Measurements from ENCODE around the gene WDR27.

The WDR27 gene

DNA sequence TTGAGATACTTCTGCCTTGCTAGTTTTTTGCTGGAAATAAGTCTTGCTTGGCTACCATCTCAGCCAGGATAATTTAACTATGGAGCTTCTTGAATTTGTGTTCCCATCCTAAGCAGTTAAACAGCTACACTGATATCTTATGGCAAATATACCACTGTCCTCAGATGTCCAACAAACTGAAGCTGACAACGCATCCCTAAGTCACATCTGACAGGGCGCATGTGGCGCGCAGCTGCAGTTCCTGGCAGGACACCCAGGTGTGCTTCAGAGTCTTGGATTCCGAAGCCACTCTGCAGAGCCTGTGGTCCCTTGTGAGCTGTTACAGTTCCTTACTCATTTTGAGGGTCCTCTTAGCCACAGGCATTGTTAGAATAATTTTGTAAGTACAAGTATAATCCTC is 127.9 kb downstream of the WDR27 start:
- in situ Hi-C loops (cut with MboI; ENCODE audit: low sequenced_read_pairs, unreplicated experiment): no loop called here
- no peak for DNase-seq (ENCODE audit: low spot score)
- TF ChIP-seq, protein P1, sequence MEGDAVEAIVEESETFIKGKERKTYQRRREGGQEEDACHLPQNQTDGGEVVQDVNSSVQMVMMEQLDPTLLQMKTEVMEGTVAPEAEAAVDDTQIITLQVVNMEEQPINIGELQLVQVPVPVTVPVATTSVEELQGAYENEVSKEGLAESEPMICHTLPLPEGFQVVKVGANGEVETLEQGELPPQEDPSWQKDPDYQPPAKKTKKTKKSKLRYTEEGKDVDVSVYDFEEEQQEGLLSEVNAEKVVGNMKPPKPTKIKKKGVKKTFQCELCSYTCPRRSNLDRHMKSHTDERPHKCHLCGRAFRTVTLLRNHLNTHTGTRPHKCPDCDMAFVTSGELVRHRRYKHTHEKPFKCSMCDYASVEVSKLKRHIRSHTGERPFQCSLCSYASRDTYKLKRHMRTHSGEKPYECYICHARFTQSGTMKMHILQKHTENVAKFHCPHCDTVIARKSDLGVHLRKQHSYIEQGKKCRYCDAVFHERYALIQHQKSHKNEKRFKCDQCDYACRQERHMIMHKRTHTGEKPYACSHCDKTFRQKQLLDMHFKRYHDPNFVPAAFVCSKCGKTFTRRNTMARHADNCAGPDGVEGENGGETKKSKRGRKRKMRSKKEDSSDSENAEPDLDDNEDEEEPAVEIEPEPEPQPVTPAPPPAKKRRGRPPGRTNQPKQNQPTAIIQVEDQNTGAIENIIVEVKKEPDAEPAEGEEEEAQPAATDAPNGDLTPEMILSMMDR (IDR thresholded peaks at IDR 0.05; ENCODE audit: borderline replicate concordance, control extremely low read depth, extremely low read depth, insufficient read depth, missing control alignments): no peak

DNA sequence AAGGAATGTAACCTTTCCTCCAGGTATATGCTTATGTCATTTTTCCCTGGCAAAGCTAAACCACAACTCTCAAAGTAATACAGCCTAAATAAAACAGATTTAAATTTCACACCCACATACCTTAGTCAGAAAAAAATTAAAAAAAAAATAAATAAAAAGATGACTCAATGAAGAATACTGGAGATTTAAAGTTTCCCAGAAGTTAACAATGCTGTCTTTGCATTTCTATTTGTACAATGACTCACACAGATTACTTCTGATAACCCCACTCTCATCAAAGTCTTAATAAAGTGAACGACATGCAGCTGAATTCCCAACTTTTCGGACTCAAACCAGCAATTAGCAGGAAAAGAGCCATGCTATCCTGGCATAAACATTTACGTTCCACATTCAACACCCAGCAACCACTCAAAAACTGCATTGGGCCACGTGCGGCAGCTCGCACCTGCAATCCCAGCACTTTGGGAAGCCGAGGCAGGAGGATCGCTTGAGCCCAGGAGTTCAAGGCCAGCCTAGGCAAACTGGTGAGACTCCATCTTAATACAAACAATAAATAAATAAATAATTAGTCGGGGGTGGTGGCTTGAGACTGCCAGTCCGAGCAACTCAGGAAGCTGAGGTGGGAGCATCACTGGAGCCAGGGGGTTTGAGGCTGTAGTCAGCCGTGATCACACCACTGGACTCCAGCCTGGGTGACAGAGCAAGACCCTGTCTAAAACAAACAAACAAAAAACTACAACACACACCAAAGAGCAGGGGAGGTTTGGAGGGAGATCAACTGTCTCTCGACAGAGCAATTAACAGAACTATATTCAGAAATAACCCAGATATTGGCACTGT is 130.5 kb downstream of the WDR27 start:
- in situ Hi-C loops (cut with MboI; ENCODE audit: low sequenced_read_pairs, unreplicated experiment): no loop called here
- TF ChIP-seq, protein P1 (IDR thresholded peaks at IDR 0.05; ENCODE audit: borderline replicate concordance, control extremely low read depth, extremely low read depth, insufficient read depth, missing control alignments): no peak
- DNase-seq (ENCODE audit: low spot score): no peak

DNA sequence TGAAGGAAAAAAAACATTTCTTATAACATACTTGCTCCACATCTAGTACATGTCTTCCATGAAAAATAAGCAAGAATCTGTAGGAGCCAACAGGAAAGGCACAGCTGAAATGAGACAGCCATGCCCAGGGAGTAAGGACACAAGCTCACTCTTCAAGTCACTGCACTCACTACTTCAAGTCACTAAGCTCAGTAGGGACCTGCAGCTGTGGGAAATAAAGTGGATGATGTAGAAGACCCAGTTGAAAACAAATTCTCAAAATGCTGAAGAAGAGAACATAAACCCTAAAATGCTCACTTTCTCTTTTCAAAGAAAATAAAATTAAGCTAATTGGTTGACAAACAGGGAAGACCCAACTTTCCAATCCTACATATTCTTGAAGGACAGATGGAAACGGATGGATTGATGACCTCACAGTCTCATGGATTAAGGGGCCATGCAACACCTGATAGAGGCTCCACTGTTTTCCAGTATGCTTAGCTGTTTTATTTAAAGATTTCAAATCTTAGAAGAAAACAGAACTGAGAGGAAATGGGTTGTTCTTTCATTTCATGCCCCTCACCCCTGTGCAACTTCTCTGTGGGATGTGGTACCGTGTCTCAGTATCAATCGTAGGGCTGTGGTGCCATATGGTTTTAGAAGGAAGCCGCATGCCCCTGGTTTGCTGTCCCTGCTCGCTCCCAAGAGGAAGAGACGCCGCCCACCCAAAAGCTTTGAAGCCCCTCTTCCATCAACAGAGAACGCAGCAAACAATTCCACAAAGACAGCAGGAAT is 133.3 kb downstream of the WDR27 start:
- TF ChIP-seq, protein P1 (IDR thresholded peaks at IDR 0.05; ENCODE audit: borderline replicate concordance, control extremely low read depth, extremely low read depth, insufficient read depth, missing control alignments): no peak
- DNase-seq (ENCODE audit: low spot score): no peak
- in situ Hi-C loops (cut with MboI; ENCODE audit: low sequenced_read_pairs, unreplicated experiment): no loop called here

DNA sequence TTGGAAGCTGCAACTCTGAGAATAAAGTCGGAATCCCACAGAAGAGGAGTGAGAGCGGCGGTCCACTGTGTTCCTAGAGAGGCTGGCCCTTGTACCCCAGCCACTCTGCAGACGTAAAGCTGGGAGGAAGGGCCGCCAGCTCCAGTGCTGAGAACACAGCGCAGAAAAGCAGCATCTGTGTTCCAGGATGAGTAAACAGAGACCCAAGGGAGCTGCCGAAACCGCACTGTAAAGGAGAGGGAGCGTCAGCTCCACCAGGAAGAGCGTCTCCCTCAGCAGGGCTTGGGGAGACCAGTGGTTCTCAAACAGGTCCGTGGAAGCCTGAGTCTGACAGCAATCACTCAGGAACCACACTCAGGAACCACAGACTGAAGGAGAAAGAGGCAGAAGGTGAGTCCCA is 134.0 kb downstream of the WDR27 start:
- TF ChIP-seq, protein P1 (IDR thresholded peaks at IDR 0.05; ENCODE audit: borderline replicate concordance, control extremely low read depth, extremely low read depth, insufficient read depth, missing control alignments): no peak
- in situ Hi-C loops (cut with MboI; ENCODE audit: low sequenced_read_pairs, unreplicated experiment): no loop called here
- no peak for DNase-seq (ENCODE audit: low spot score)

DNA sequence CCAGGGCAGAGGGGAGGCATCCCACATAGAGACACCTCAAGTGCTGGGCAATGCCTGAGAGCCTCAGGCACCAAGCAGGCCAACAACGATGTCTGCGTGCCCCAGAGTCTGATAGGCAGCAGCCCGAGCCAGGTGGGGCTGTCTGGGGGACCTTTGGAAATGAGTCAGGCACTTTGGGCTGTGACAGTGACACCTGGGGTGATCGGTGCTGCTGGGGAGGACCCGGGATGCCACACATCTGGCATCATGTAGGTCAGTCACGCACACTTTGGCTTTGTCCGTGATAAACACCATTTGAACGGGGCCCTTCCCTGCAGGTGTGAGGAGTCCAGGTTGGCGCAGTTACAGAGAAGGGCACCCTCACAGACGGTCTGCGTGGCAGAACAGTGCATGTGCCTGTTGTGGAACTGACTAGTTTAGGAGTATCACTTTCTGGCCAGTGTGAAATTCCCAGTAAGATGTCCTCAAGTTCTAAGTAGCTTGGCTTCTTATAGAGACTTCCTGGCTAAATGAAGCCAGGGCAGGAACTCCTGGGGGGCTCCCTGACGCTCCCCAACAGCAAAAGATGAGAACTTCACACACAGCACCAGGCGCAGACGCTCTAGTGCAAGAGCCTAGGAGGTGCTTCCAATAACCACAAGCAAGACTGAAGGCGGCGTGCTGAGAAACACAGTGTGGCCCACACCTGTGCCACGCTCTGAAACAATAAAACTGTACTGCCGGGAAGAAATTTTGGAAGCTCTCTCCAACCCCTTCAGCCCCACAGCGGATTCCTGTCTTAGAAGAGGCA is 134.7 kb downstream of the WDR27 start:
- DNase-seq (ENCODE audit: low spot score): no peak
- TF ChIP-seq, protein P1 (IDR thresholded peaks at IDR 0.05; ENCODE audit: borderline replicate concordance, control extremely low read depth, extremely low read depth, insufficient read depth, missing control alignments): no peak
- in situ Hi-C loops (cut with MboI; ENCODE audit: low sequenced_read_pairs, unreplicated experiment): no loop called here

DNA sequence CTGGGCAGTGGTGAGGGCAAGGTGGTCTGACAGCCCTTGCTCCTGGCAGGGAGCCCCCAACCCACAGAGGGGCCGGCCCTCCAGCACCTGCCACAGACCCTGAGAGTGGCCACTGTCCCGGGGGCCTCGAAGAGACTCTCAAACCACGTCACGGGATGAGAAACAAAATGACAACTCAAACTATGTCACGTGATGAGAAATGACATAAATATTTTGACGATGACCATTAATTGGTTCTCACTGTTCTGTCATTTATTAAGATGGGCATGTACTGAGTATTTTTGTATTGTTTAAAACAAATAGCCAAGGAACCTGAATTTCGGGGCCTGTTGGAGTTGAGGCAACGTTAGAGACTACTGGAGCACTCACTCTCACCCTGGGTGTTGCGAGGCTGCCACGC is 135.5 kb downstream of the WDR27 start:
- TF ChIP-seq, protein P1 (IDR thresholded peaks at IDR 0.05; ENCODE audit: borderline replicate concordance, control extremely low read depth, extremely low read depth, insufficient read depth, missing control alignments): no peak
- in situ Hi-C loops (cut with MboI; ENCODE audit: low sequenced_read_pairs, unreplicated experiment): no loop called here
- no peak for DNase-seq (ENCODE audit: low spot score)
